PC-3 (cell line): ENCODE data around the gene CDH4.
"Not testable (repeated sequence)": the region's sequence is repeated elsewhere in the genome, so short reads cannot be mapped to it uniquely, and the experiment has no call there.

Experiments
- CTCF ChIP-seq: fragments of 300-600 bp; sonication (generic); conservative IDR thresholded peaks from 2 replicates; pipeline ENCODE4 v1.5.1; 2017; ENCODE audit warnings: antibody characterized with exemption, low read depth, mild to moderate bottlenecking, low read length
- EZH2 ChIP-seq: fragments of 300-600 bp; sonication (generic); IDR thresholded peaks from one replicate; pipeline ENCODE4 v1.6.1; 2017; ENCODE audit warnings: antibody characterized with exemption, mild to moderate bottlenecking, low read length; ENCODE audit not compliant: unreplicated experiment
- EZH2phosphoT487 ChIP-seq: fragments of 300-600 bp; sonication (generic); IDR thresholded peaks from 2 replicates; pipeline ENCODE4 v1.6.1; 2018; ENCODE audit warnings: mild to moderate bottlenecking, antibody characterized with exemption, low read length, borderline replicate concordance

- TF ChIP-seq CTCF, EZH2, EZH2phosphoT487: not testable (repeated sequence)
These were observed 227.4 kb downstream of the CDH4 start for GRCh38 chr20:61479433-61479832.
